ENCODE data around the gene CDV3. TPM values are rescaled to one million over a fixed set of nuclear protein-coding genes. Genes with fewer than 3 reads are reported as not detected.

CDV3 gene
- total and polyA plus RNA-seq, 4 donors = 37.5 to 82.6 (median 53.1) TPM

DNA sequence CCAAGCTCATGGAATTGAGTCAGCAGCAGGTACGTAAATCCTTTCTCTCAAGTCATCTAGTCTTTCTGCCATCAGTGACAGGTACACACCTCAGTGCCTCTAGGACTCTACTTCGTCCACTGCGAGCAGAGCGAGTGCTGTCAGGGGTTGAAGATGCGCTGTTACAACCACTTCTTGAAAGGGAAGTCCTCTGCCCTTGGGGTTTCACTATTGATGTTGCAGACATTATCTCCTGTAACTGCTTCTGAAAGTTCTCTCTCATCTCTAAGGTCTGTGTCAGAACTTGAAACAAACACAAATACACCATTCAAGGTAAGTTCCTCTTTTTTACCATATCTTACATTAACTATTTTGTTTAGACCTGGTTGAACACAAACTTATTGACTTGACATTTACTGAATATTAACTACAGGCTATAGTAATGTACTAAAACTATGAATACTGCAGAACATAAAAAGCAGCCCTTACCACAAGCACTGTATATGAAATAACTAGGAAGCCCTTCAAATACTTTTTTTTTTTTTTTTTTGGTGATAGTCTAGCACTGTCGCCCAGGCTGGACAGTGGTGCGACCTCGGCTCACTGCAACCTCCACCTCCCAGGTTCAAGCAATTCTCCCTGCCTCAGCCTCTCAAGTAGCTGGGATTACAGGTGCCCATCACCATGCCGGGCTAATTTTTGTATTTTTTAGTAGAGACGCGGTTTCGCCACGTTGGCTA lies 46.7 kb downstream of the CDV3 start (continued):
- TF ChIP-seq, protein P1, sequence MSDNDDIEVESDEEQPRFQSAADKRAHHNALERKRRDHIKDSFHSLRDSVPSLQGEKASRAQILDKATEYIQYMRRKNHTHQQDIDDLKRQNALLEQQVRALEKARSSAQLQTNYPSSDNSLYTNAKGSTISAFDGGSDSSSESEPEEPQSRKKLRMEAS (IDR thresholded peaks at IDR 0.05) = no peak
- no peak for TF ChIP-seq GABPA (IDR thresholded peaks at IDR 0.05 in 1 of 2, conservative IDR thresholded peaks at IDR 0.05 in 1 of 2)

DNA sequence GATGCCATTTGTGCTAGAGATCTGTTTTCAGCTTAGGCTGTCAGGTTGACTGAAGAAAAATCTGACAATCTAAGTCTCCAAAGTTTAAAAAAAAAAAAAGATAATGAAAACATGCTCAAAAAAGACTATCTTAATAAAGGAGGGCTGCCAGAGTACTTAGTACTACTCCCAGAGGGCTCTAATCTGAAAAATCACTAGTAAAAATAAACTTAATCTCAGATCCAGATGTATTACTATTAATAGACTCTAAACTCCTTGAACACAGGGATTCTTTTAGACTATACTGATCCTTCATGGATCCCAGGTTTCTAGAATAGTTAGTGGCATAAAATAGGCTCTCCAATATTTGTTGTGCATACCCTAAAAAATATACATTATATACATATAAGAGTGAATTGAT lies 54.3 kb downstream of the CDV3 start:
- Histone ChIP-seq H3K36me3 (ENCODE audit: control insufficient read depth in 4 of 4, insufficient read depth in 3 of 4, low read depth in 1 of 4, low read length in 3 of 4) (peaks cover 5 to 21% (median 13%) of the 10 kb centered on the region in 4 donors), H3K9ac (ENCODE audit: low read depth in 1 of 2, low read length in 2 of 2) (no peak overlapping the region)

DNA sequence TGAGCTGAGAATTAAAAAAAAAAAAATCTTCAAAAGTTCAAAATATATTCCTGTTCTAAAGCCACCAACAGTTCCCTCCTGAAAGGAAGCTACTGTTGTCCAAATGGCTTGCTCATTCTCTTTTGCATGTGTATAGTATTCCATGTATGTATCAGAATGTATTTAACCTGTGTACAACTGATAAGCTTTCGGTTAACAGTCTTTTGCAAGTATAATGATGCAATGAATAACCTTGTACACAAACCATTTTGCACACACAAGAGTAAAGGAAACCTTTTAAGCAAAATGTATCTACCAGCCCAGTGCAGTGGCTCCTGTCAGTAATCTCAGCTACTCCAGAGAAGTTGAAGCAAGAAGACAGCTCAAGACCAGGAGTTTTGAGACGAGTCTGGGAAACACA lies 55.7 kb downstream of the CDV3 start:
- WGBS = 64% methylated on average over 2 of the region's 2 CpGs
- Histone ChIP-seq H3K4me3 (ENCODE audit: low read depth in 1 of 3, low read length in 3 of 3) (no peak overlapping the region), H3K4me1 (ENCODE audit: control insufficient read depth in 4 of 4, insufficient read depth in 4 of 4, low read length in 3 of 4) (no peaks in the 10 kb centered on the region), H3K27me3 (ENCODE audit: control insufficient read depth in 4 of 4, insufficient read depth in 4 of 4, low read length in 3 of 4) (no peaks in the 10 kb centered on the region), H3K36me3 (ENCODE audit: control insufficient read depth in 4 of 4, insufficient read depth in 3 of 4, low read depth in 1 of 4, low read length in 3 of 4) (peaks cover 4 to 16% (median 6%) of the 10 kb centered on the region in 4 donors), H3K9ac (ENCODE audit: low read depth in 1 of 2, low read length in 2 of 2) (no peak overlapping the region), H3K27ac (ENCODE audit: low read depth in 1 of 2, low read length in 2 of 2) (no peak overlapping the region), H3K9me3 (ENCODE audit: control insufficient read depth in 4 of 4, low read length in 3 of 4) (no peaks in the 10 kb centered on the region)
- TF ChIP-seq, protein P2, sequence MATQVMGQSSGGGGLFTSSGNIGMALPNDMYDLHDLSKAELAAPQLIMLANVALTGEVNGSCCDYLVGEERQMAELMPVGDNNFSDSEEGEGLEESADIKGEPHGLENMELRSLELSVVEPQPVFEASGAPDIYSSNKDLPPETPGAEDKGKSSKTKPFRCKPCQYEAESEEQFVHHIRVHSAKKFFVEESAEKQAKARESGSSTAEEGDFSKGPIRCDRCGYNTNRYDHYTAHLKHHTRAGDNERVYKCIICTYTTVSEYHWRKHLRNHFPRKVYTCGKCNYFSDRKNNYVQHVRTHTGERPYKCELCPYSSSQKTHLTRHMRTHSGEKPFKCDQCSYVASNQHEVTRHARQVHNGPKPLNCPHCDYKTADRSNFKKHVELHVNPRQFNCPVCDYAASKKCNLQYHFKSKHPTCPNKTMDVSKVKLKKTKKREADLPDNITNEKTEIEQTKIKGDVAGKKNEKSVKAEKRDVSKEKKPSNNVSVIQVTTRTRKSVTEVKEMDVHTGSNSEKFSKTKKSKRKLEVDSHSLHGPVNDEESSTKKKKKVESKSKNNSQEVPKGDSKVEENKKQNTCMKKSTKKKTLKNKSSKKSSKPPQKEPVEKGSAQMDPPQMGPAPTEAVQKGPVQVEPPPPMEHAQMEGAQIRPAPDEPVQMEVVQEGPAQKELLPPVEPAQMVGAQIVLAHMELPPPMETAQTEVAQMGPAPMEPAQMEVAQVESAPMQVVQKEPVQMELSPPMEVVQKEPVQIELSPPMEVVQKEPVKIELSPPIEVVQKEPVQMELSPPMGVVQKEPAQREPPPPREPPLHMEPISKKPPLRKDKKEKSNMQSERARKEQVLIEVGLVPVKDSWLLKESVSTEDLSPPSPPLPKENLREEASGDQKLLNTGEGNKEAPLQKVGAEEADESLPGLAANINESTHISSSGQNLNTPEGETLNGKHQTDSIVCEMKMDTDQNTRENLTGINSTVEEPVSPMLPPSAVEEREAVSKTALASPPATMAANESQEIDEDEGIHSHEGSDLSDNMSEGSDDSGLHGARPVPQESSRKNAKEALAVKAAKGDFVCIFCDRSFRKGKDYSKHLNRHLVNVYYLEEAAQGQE (IDR thresholded peaks at IDR 0.05) = no peak
- TF ChIP-seq HNF4G (IDR thresholded peaks at IDR 0.05) (no peak), SP1 (IDR thresholded peaks at IDR 0.05) (no peak), TAF1 (conservative IDR thresholded peaks at IDR 0.05) (no peak), GABPA (IDR thresholded peaks at IDR 0.05 in 1 of 2, conservative IDR thresholded peaks at IDR 0.05 in 1 of 2) (no peak), RXRA (IDR thresholded peaks at IDR 0.05) (no peak), JUND (IDR thresholded peaks at IDR 0.05) (no peak), FOXA1 (IDR thresholded peaks at IDR 0.05) (no peak), HNF4A (conservative IDR thresholded peaks at IDR 0.05) (no peak), RAD21 (IDR thresholded peaks at IDR 0.05) (no peak)
- TF ChIP-seq, protein P3, sequence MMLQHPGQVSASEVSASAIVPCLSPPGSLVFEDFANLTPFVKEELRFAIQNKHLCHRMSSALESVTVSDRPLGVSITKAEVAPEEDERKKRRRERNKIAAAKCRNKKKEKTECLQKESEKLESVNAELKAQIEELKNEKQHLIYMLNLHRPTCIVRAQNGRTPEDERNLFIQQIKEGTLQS (IDR thresholded peaks at IDR 0.05) = no peak
- TF ChIP-seq, protein P1 (IDR thresholded peaks at IDR 0.05) = no peak
- no peak for DNase-seq (ENCODE audit: low spot score)

More for the DNA sequence above, 54.3 kb downstream of the CDV3 start:
- Histone ChIP-seq H3K4me1 (ENCODE audit: control insufficient read depth in 4 of 4, insufficient read depth in 4 of 4, low read length in 3 of 4) (no peaks in the 10 kb centered on the region), H3K27me3 (ENCODE audit: control insufficient read depth in 4 of 4, insufficient read depth in 4 of 4, low read length in 3 of 4) (no peaks in the 10 kb centered on the region), H3K9me3 (ENCODE audit: control insufficient read depth in 4 of 4, low read length in 3 of 4) (no peaks in the 10 kb centered on the region), H3K4me3 (ENCODE audit: low read depth in 1 of 3, low read length in 3 of 3) (no peak overlapping the region), H3K27ac (ENCODE audit: low read depth in 1 of 2, low read length in 2 of 2) (no peak overlapping the region)
- DNase-seq (ENCODE audit: low spot score) = no peak
- TF ChIP-seq, protein P3 (IDR thresholded peaks at IDR 0.05) = no peak
- no peak for TF ChIP-seq EGR1 (IDR thresholded peaks at IDR 0.05; ENCODE audit: low read depth in 2 of 2)
- TF ChIP-seq RXRA (IDR thresholded peaks at IDR 0.05) = no peak
- no peak for TF ChIP-seq HNF4A (conservative IDR thresholded peaks at IDR 0.05)
- no peak for TF ChIP-seq GABPA (IDR thresholded peaks at IDR 0.05 in 1 of 2, conservative IDR thresholded peaks at IDR 0.05 in 1 of 2)
- no peak for TF ChIP-seq NR2F2 (IDR thresholded peaks at IDR 0.05)
- TF ChIP-seq FOXA2 (IDR thresholded peaks at IDR 0.05) = no peak
- no peak for TF ChIP-seq SP1 (IDR thresholded peaks at IDR 0.05)
- TF ChIP-seq YY1 (IDR thresholded peaks at IDR 0.05) = no peak
- no peak for TF ChIP-seq HNF4G (IDR thresholded peaks at IDR 0.05)
- TF ChIP-seq, protein P4, sequence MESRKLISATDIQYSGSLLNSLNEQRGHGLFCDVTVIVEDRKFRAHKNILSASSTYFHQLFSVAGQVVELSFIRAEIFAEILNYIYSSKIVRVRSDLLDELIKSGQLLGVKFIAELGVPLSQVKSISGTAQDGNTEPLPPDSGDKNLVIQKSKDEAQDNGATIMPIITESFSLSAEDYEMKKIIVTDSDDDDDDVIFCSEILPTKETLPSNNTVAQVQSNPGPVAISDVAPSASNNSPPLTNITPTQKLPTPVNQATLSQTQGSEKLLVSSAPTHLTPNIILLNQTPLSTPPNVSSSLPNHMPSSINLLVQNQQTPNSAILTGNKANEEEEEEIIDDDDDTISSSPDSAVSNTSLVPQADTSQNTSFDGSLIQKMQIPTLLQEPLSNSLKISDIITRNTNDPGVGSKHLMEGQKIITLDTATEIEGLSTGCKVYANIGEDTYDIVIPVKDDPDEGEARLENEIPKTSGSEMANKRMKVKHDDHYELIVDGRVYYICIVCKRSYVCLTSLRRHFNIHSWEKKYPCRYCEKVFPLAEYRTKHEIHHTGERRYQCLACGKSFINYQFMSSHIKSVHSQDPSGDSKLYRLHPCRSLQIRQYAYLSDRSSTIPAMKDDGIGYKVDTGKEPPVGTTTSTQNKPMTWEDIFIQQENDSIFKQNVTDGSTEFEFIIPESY (IDR thresholded peaks at IDR 0.05) = no peak
- TF ChIP-seq JUND (IDR thresholded peaks at IDR 0.05) = no peak
- no peak for TF ChIP-seq RAD21 (IDR thresholded peaks at IDR 0.05)
- TF ChIP-seq, protein P1 (IDR thresholded peaks at IDR 0.05) = no peak

Data from liver (tissue), 9 donors.